ENCODE results near the gene ODF2. TPM values are rescaled to one million over a fixed set of nuclear protein-coding genes. Genes with fewer than 3 reads are reported as not detected.
"Not testable (repeated sequence)": the region's sequence is repeated elsewhere in the genome, so short reads cannot be mapped to it uniquely, and the experiment has no call there.

ODF2 gene
- total and polyA plus RNA-seq, 12 donors: 10.9 to 19.7 (median 14.8) TPM

DNA sequence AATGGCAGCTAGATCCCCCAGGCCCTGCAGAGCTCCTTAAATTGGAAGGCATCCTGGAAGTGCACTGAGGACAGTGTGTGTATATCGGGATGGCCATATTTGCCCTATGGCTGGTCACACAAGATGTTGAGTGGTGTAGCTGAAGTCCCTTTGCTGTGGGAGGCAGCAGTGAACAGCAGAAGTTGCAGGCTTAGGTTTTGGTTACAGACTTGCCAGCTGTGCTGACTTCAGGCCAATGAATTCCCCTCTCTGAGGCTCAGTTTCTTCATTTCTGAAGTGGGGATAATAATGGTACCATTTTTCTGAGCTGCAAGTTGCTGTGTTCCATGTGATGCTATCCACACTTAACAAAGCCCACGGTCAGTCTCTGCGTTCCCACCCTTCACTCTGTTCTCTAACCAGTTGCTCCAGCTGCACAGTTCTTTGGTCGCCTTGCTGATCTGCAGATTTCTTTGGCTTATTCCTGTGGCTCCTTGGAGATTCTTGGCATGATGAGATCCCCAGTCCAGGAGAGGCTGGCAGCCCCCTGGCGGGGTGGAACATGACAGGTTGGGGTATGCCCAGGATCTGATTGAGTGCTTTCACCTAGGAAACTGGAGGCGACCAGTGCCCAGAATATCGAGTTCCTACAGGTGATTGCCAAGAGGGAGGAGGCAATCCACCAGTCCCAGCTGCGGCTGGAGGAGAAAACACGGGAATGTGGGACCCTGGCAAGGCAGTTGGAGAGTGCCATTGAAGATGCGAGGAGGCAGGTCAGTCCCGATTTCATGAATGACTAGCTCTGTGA is 42.2 kb downstream of the ODF2 start:
- intact Hi-C loops (cut with DNase I): loop anchor here in 1 of 10 donors (5.0 kb wide), 1 partner anchor 976 kb away; no protein-coding TSS in a partner anchor
- Histone ChIP-seq H3K4me3 (no peak overlapping the region), H3K36me3 (peaks cover 0 to 89% (median 16%) of the 10 kb centered on the region in 9 donors), H3K9me3 (no peaks in the 10 kb centered on the region), H3K4me1 (peaks cover 0 to 20% (median 12%) of the 10 kb centered on the region in 9 donors), H3K27ac (no peak overlapping the region), H3K27me3 (no peaks in the 10 kb centered on the region)
- no peak for DNase-seq
- no peak for ATAC-seq
- WGBS, 2 donors: 95 to 98% methylated on average over 11 of the region's 11 CpGs
- TF ChIP-seq CTCF (IDR thresholded peaks at IDR 0.05): no peak

- Histone ChIP-seq H3K36me3 (peaks cover 0 to 82% (median 16%) of the 10 kb centered on the region in 9 donors), H3K4me1 (peaks cover 3 to 20% (median 16%) of the 10 kb centered on the region in 9 donors), H3K27me3 (no peaks in the 10 kb centered on the region), H3K4me3 (no peak overlapping the region), H3K9me3 (no peaks in the 10 kb centered on the region), H3K27ac (no peak overlapping the region)
- no peak for TF ChIP-seq CTCF (IDR thresholded peaks at IDR 0.05)
- DNase-seq (no peak), ATAC-seq (no peak)
- WGBS, 2 donors: 95 to 97% methylated on average over 9 of the region's 9 CpGs
- intact Hi-C loops (cut with DNase I): loop anchor here in 1 of 10 donors (5.0 kb wide), 1 partner anchor 977 kb away; no protein-coding TSS in a partner anchor
Observed at GRCh38 chr9:128498911-128499310, 43.1 kb downstream of the ODF2 start.

- no peaks in the 10 kb centered on the region for H3K9me3 ChIP-seq
- DNase-seq: no peak
- no peak for ATAC-seq
- peaks cover 0 to 72% (median 16%) of the 10 kb centered on the region in 9 donors for H3K36me3 ChIP-seq
- intact Hi-C loops (cut with DNase I): loop anchor here in 3 of 10 donors (5.0 kb wide), 2 partner anchors 52 to 978 kb away; partner anchors contain the start of gene SPTAN1 (in 2 of the 3)
- TF ChIP-seq CTCF (IDR thresholded peaks at IDR 0.05): no peak
- H3K4me3 ChIP-seq: no peak overlapping the region
- no peaks in the 10 kb centered on the region for H3K27me3 ChIP-seq
- 92 to 94% methylated on average over 15 of the region's 15 CpGs for WGBS, 2 donors
- H3K27ac ChIP-seq: no peak overlapping the region
- H3K4me1 ChIP-seq: peaks cover 4 to 16% (median 7%) of the 10 kb centered on the region in 9 donors
Observed at GRCh38 chr9:128499920-128500319, 44.1 kb downstream of the ODF2 start.

- DNase-seq, H3K27me3 ChIP-seq, H3K9me3 ChIP-seq, ATAC-seq: not testable (repeated sequence)
- H3K27ac ChIP-seq: peak overlapping the region in 2 of 10 donors; percentile 92 to 94
- peaks cover 4 to 28% (median 24%) of the 10 kb centered on the region in 9 donors for H3K4me1 ChIP-seq
- 53 to 67% methylated on average over 14 of the region's 14 CpGs for WGBS, 2 donors
- intact Hi-C loops (cut with DNase I): loop anchor here in 2 of 10 donors (5.0 kb wide), 1 partner anchor 49 kb away; the partner anchor contains the start of gene SPTAN1 (in 2 of the 2)
- peaks cover 0 to 46% (median 9%) of the 10 kb centered on the region in 9 donors for H3K36me3 ChIP-seq
- peak overlapping the region in 4 of 10 donors; percentile 83 to 99 (median 94) for H3K4me3 ChIP-seq
Observed at GRCh38 chr9:128503415-128503825, 47.6 kb downstream of the ODF2 start.
